CD14-positive monocyte (primary cell): ENCODE data around the gene RAMP1. TPM values are rescaled to one million over a fixed set of nuclear protein-coding genes. Genes with fewer than 3 reads are reported as not detected.

Experiments used
- DNase-seq, 3 donors: peaks; one replicate each; pipeline ENCODE4 v3.0.0-alpha.2; 2011 to 2022
- H2AFZ ChIP-seq: 2 replicates; pipeline ENCODE4 v1.6.0; 2012; ENCODE audit warnings: mild to moderate bottlenecking, low read depth, low read length, inconsistent platforms; ENCODE audit not compliant: insufficient read depth, poor library complexity, severe bottlenecking
- H3K27ac ChIP-seq, 2 donors: 1 replicate in 1 of 2; 2 replicates in 1 of 2; pipeline ENCODE4 v1.5.1; 2012 to 2013; ENCODE audit warnings: low read length in 2 of 2, control low read depth in 1 of 2, inconsistent platforms in 1 of 2, low read depth in 1 of 2, mild to moderate bottlenecking in 1 of 2
- H3K27me3 ChIP-seq, 2 donors: one replicate each; pipeline versions ENCODE4 v1.6.0 to v1.6.1; 2011 to 2013; ENCODE audit warnings: low read length in 2 of 2; ENCODE audit not compliant: control insufficient read depth in 2 of 2, insufficient read depth in 2 of 2
- H3K36me3 ChIP-seq, 2 donors: replicated peaks in 1 of 2; 1 replicate in 1 of 2; 2 replicates in 1 of 2; pipeline versions ENCODE4 v1.5.1 to v1.6.1; 2012 to 2013; ENCODE audit warnings: low read length in 2 of 2, control low read depth in 1 of 2, inconsistent platforms in 1 of 2, mild to moderate bottlenecking in 1 of 2; ENCODE audit not compliant: insufficient read depth in 2 of 2, control insufficient read depth in 1 of 2
- H3K4me1 ChIP-seq, 2 donors: 1 replicate in 1 of 2; 2 replicates in 1 of 2; pipeline versions ENCODE4 v1.5.1 to v1.6.1; 2012 to 2013; ENCODE audit warnings: low read length in 2 of 2, control low read depth in 1 of 2, inconsistent platforms in 1 of 2, mild to moderate bottlenecking in 1 of 2, moderate library complexity in 1 of 2; ENCODE audit not compliant: insufficient read depth in 2 of 2, control insufficient read depth in 1 of 2
- H3K4me2 ChIP-seq: replicated peaks from 2 replicates; pipeline ENCODE3; 2012; ENCODE audit warnings: low read length, moderate library complexity, mild to moderate bottlenecking; ENCODE audit not compliant: poor library complexity, severe bottlenecking; ENCODE audit errors: extremely low read depth
- H3K4me3 ChIP-seq, 3 experiments: fragments of 200-600 bp in 1 of 3; sonication (generic) in 1 of 3; replicated peaks in 1 of 3; 1 replicate in 2 of 3; 2 replicates in 1 of 3; pipeline ENCODE4 v1.5.1; 2011 to 2013; ENCODE audit warnings: low read length in 3 of 3, mild to moderate bottlenecking in 3 of 3, control low read depth in 2 of 3, low read depth in 2 of 3, inconsistent platforms in 1 of 3, moderate library complexity in 1 of 3
- H3K79me2 ChIP-seq: 2 replicates; pipeline ENCODE4 v1.6.0; 2012; ENCODE audit warnings: mild to moderate bottlenecking, control low read depth, inconsistent platforms, low read length, moderate library complexity; ENCODE audit not compliant: insufficient read depth
- H3K9ac ChIP-seq: 2 replicates; pipeline ENCODE4 v1.6.0; 2017; ENCODE audit warnings: low read length, mild to moderate bottlenecking; ENCODE audit not compliant: insufficient read depth, poor library complexity, severe bottlenecking
- H3K9me3 ChIP-seq, 2 donors: replicated peaks in 1 of 2; 1 replicate in 1 of 2; 2 replicates in 1 of 2; pipeline versions ENCODE4 v1.5.1 to v1.6.1; 2012 to 2013; ENCODE audit warnings: low read length in 2 of 2, control low read depth in 1 of 2; ENCODE audit not compliant: control insufficient read depth in 1 of 2, insufficient read depth in 1 of 2
- H4K20me1 ChIP-seq: 2 replicates; pipeline ENCODE4 v1.6.0; 2012; ENCODE audit warnings: mild to moderate bottlenecking, low read length, control low read depth, moderate library complexity; ENCODE audit not compliant: insufficient read depth
- H3K27ac Mint-ChIP-seq, 7 donors: one replicate each; pipeline ENCODE4 v1.8.0; 2020; ENCODE audit warnings: mild to moderate bottlenecking in 7 of 7, mixed read lengths in 7 of 7, moderate library complexity in 6 of 7, inconsistent platforms in 2 of 7
- H3K27me3 Mint-ChIP-seq, 3 donors: one replicate each; pipeline ENCODE4 v1.8.0; 2021 to 2022; ENCODE audit warnings: low read depth in 3 of 3, mild to moderate bottlenecking in 3 of 3, mixed read lengths in 3 of 3, moderate library complexity in 3 of 3, inconsistent platforms in 1 of 3
- H3K36me3 Mint-ChIP-seq, 2 donors: one replicate each; pipeline ENCODE4 v1.8.0; 2020; ENCODE audit warnings: mixed read lengths in 2 of 2, inconsistent platforms in 1 of 2, mild to moderate bottlenecking in 1 of 2
- H3K4me1 Mint-ChIP-seq: one replicate; pipeline ENCODE4 v1.8.0; 2020; ENCODE audit warnings: mild to moderate bottlenecking, mixed read lengths
- H3K4me3 Mint-ChIP-seq, 2 donors: one replicate each; pipeline ENCODE4 v1.8.0; 2020; ENCODE audit warnings: mild to moderate bottlenecking in 2 of 2, mixed read lengths in 2 of 2, moderate library complexity in 1 of 2
- H3K9me3 Mint-ChIP-seq, 7 donors: one replicate each; pipeline ENCODE4 v1.8.0; 2020 to 2022; ENCODE audit warnings: mixed read lengths in 7 of 7, mild to moderate bottlenecking in 6 of 7, moderate library complexity in 6 of 7, inconsistent platforms in 2 of 7
- WGBS: methylation state at CpG from one replicate; pipeline ENCODE4 v1.1.5; 2013; ENCODE audit warnings: missing lambda C conversion rate; ENCODE audit not compliant: insufficient coverage; 5-methylcytosine and 5-hydroxymethylcytosine counted together
- intact Hi-C, 2 donors: fragments of 100-400 bp; cut with micrococcal nuclease; formaldehyde crosslinking; loops; one replicate each; pipeline versions ENCODE4 v1.15.0 to v1.15.1; 2023
- polyA plus RNA-seq, 3 donors: library from polyadenylated mRNA; depleted of rRNA in 1 of 3; unstranded in 2 of 3; stranded (reverse) in 1 of 3; fragments of 300-500 nt in 2 of 3; fragments of >200 nt in 1 of 3; fragmentation: Illumina TruSeq in 2 of 3; gene quantifications; 1 replicate in 2 of 3; 2 replicates in 1 of 3; pipeline ENCODE4 v1.2.3, GENCODE V29; 2012 to 2021
- TF ChIP-seq, protein P1 (sequence below): fragments of 200-600 bp; IDR thresholded peaks from one replicate; pipeline ENCODE4 v1.8.0; 2022; ENCODE audit warnings: antibody characterized with exemption, mild to moderate bottlenecking

The RAMP1 gene
- polyA plus RNA-seq, 3 donors, result not detected

DNA sequence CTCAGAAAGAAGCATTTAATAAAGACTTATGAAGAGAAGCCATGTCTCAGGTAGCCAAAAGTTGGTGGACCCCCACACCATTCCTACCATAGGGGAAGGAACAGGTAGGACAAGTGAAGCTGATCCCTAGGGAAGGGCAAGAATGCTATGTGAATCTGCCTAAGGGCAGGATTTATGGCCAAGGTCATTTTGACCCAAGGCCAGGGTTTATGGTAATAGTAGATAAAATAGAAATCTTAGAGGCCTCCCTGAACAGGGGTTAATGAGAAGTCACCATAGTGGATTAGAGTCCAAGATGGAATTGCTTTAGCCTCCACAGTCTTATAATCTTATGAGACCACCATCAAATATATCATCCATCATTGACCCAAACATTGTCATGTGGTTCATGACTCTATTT, 81.4 kb downstream of the RAMP1 start:
- Histone ChIP-seq H3K27ac (no peak overlapping the region), H3K79me2 (no peaks in the 10 kb centered on the region), H3K4me1 (no peaks in the 10 kb centered on the region), H3K36me3 (no peaks in the 10 kb centered on the region), H3K4me3 (no peak overlapping the region), H4K20me1 (no peaks in the 10 kb centered on the region), H2AFZ (no peak overlapping the region), H3K9me3 (peaks cover 11 to 25% of the 10 kb centered on the region in 2 donors), H3K9ac (no peak overlapping the region), H3K27me3 (peaks cover 0 to 3% of the 10 kb centered on the region in 2 donors), H3K4me2 (no peak overlapping the region)
- Mint-ChIP-seq H3K9me3 (peaks cover 11 to 25% (median 21%) of the 10 kb centered on the region in 7 donors), H3K4me1 (no peaks in the 10 kb centered on the region), H3K36me3 (no peaks in the 10 kb centered on the region), H3K4me3 (no peak overlapping the region), H3K27me3 (peaks cover 3 to 11% (median 6%) of the 10 kb centered on the region in 3 donors), H3K27ac (no peak overlapping the region)
- DNase-seq, result no peak
- TF ChIP-seq, protein P1, sequence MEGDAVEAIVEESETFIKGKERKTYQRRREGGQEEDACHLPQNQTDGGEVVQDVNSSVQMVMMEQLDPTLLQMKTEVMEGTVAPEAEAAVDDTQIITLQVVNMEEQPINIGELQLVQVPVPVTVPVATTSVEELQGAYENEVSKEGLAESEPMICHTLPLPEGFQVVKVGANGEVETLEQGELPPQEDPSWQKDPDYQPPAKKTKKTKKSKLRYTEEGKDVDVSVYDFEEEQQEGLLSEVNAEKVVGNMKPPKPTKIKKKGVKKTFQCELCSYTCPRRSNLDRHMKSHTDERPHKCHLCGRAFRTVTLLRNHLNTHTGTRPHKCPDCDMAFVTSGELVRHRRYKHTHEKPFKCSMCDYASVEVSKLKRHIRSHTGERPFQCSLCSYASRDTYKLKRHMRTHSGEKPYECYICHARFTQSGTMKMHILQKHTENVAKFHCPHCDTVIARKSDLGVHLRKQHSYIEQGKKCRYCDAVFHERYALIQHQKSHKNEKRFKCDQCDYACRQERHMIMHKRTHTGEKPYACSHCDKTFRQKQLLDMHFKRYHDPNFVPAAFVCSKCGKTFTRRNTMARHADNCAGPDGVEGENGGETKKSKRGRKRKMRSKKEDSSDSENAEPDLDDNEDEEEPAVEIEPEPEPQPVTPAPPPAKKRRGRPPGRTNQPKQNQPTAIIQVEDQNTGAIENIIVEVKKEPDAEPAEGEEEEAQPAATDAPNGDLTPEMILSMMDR, result no peak
- intact Hi-C loops, result no loop called here

DNA sequence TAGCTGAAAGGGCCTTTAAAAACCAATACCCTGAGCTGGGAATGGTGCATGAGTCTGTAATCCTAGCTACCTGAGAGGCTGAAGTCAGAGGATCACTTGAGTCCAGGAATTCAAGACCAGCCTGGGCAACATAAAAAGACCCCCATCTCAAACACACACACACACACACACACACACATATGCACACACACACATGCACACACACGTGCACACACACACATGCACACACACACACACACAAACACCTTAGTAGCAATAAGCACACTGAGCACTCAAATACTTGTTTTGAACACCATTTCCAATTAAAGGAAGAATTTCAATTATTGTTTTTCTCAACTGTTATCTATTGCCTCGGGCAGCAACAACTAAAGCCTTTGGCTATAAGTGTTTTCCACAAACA, 81.8 kb downstream of the RAMP1 start:
- no peaks in the 10 kb centered on the region for H3K4me1 ChIP-seq
- Mint-ChIP-seq H3K9me3 (peaks cover 13 to 28% (median 25%) of the 10 kb centered on the region in 7 donors), H3K4me1 (no peaks in the 10 kb centered on the region), H3K27ac (no peak overlapping the region), H3K36me3 (no peaks in the 10 kb centered on the region), H3K27me3 (peaks cover 2 to 9% (median 8%) of the 10 kb centered on the region in 3 donors), H3K4me3 (no peak overlapping the region)
- 75% methylated on average over 1 of the region's 2 CpGs for WGBS
- TF ChIP-seq, protein P1, result no peak
- no peaks in the 10 kb centered on the region for H3K79me2 ChIP-seq
- no peaks in the 10 kb centered on the region for H3K36me3 ChIP-seq
- H4K20me1 ChIP-seq, result no peaks in the 10 kb centered on the region
- no peak overlapping the region for H3K27ac ChIP-seq
- H3K4me3 ChIP-seq, result no peak overlapping the region
- intact Hi-C loops, result no loop called here
- H3K9ac ChIP-seq, result no peak overlapping the region
- H3K9me3 ChIP-seq, result peaks cover 13 to 29% of the 10 kb centered on the region in 2 donors
- H3K27me3 ChIP-seq, result peaks cover 0 to 3% of the 10 kb centered on the region in 2 donors
- no peak overlapping the region for H2AFZ ChIP-seq
- DNase-seq, result no peak
- no peak overlapping the region for H3K4me2 ChIP-seq
